GM12892 (cell line): ENCODE data around the gene GATA6.

Experiments
- POLR2A ChIP-seq: IDR thresholded peaks from 2 replicates; pipeline ENCODE4 v1.6.1; 2011; ENCODE audit warnings: low read depth, low read length, control low read depth
- TAF1 ChIP-seq: IDR thresholded peaks from 2 replicates; pipeline ENCODE4 v1.6.1; 2011; ENCODE audit warnings: low read depth, mild to moderate bottlenecking, control low read depth, low read length, borderline replicate concordance

GRCh38 chr18:22153428-22153827 lies 16.0 kb upstream of the GATA6 start:
- TF ChIP-seq POLR2A, result no peak
- no peak for TF ChIP-seq TAF1
